GM18861 (cell line): ENCODE measurements around the gene PNMA6E.
"Not testable (repeated sequence)": the region's sequence is repeated elsewhere in the genome, so short reads cannot be mapped to it uniquely, and the experiment has no call there.

Experiments
- ATAC-seq: cut with Tn5 transposase; IDR thresholded peaks from one replicate; pipeline ENCODE4 v1.9.1; 2021; ENCODE audit not compliant: unreplicated experiment

PNMA6E gene

DNA sequence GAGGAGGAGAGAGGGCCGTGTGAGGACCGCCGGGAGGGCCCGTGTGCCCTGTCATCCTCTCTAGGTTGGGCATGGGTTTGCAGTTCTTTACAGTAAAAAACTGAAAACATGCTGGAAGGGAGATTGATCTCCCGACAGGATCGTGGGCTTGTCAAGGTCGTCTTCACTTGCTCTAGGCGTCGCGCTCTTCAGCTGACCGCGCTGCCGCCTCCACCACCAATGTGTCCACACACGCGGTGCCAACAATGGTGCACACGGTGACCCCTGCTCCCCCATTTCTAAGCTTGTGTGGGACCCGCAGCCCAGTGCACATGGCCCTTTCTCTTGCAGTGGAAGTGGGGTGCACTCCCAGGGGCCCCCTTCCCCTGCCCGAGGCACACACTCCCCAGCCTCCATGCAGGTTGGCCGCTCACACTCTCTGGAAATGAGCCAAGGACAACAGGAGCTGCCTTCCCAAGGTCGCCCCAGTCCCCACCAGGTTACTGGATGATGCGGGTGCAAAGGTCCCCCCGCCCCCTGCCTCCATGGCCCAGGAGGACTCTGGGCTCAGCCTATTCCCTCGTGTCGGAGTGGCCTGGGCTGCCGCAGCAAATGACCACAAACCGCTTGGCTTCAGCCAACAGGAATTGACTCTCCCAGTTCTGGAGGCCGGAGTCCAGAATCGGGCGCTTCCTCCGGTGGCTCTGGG is 8.4 kb upstream of the PNMA6E start:
- ATAC-seq, result no peak

- no peak for ATAC-seq
Measured at GRCh38 chrX:153408871-153409351, 7.8 kb upstream of the PNMA6E start.

DNA sequence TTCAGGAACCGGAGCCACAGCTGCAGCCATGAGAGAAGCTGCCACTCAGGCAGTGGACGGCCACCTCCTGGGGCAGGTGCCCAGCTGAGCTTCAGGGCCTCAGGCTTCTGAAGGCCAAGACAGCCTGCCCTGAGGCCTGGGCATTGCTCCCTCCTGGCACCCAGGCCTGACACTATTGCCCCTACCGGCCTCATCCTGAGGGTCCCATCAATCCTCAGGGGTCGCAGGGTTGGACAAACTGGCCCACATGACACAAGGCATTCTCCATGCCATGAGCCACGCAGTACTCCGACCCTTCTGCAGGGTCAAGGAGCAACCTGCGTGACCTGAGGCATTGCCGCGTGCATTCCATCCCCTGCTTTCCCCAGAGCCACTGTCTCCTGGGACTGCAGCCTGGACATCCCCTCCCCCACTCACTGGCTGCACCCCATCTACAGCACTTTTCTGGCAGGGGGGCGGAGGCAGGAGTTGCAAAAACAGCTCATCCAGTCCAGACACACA is 7.1 kb upstream of the PNMA6E start:
- ATAC-seq, result no peak

DNA sequence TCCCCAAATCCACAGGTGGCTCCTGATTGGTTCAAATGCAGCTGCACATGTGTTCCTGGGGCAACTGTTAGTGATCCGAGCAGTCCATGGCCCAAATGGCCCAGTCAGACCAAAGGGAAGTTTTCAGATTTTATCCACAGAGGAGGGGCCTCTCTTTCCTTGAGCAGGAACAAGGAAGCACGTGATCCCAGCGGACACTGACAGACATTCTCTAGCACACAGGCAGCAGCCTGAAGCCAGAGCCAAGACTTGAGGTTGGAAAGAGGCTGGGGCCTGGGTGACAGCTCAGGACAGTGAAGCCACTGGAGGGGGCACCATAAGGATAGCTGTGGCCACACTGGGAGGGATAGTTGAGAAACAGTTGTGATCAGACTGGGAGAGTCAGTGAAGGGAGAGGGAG is 6.6 kb upstream of the PNMA6E start:
- no peak for ATAC-seq

GRCh38 chrX:153406903-153407302 is 5.8 kb upstream of the PNMA6E start:
- no peak for ATAC-seq

DNA sequence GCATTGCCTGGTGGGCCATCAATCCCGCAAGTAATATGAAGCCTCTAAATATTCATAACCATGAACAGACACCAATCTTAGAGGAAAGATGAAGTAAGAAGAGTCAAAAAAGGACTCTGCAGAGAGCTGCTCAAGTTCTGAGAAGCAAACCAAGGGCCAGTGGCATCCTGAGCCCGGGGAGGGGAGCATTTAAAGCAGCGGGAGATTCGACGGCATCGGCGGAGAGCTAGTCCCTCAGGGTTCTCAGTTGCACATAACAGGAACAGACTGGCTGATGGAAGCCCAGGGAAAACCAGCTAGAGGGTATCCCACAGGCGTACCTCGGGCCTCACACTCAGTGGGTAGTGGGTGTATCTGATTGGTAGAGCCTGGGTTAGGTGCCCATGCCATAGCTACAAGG is 4.9 kb upstream of the PNMA6E start:
- no peak for ATAC-seq

GRCh38 chrX:153405426-153405825 is 4.3 kb upstream of the PNMA6E start:
- no peak for ATAC-seq

- ATAC-seq, result not testable (repeated sequence)
Measured at GRCh38 chrX:153404333-153404732, 3.2 kb upstream of the PNMA6E start.

GRCh38 chrX:153400146-153401132 is 711 bp downstream of the PNMA6E start:
- ATAC-seq, result no peak

DNA sequence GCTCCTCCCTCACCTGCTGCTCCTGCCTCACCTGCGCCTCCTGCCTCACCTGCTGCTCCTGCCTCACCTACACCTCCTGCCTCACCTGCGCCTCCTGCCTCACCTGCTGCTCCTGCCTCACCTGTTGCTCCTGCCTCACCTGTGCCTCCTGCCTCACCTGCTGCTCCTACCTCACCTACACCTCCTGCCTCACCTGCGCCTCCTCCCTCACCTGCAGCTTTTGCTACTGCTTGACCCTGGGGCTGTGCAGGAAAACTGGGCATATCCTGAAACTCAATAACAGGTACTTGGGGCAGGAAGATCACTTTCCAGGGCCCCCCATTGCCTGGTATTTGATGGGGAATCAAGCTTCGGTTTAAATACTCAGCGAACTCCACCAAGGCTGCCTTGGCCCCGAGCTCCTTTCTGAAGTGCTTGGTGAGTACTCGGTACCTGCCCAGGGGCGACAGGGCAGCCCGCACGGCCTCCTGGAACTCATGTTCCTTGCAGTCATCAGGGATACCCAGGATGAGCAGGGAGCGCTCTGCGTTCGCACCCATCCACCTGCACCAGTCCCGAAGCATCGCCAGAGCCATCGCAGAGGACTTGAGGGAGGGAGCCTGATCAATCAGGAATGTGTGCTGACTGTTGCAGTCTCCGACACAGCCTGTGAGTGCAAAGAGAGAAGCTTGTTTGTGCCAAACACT is 2.7 kb downstream of the PNMA6E start:
- ATAC-seq, result no peak

DNA sequence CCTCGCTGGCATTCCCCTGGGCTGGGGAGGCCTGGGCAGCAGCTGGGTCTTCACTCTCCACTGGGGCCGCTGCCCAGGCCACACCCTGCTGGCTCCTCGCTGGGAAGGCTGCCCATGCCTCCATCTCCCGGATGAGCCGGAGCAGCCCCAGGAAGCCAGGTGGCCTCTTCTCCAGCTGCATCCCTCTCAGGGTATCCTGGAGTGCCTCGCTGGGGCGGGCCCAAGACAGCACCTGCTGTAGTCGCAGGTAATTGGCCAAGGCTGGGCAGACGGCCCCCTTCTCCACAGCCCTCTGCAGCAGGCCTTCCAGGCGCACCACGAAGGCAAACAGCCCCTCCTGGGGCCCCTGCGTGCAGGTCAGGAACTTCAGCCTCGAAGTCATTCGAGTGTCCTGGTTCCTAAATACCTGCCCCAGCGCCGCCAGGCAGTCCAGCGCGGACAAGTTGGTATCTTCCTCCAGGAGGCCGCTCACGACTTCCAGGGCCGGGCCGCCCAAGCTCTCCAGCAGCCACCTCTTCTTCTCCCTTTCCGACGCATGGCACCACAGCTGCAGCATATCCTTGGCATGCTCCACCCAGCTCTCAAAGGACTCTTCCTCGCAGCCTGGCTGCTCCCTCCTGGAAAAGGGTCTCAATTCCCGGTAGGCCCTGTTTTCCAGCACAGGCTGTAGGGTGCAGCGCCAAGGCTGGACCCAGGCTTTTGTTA is 3.7 kb downstream of the PNMA6E start:
- no peak for ATAC-seq

GRCh38 chrX:153396320-153397195 is 4.6 kb downstream of the PNMA6E start:
- no peak for ATAC-seq

DNA sequence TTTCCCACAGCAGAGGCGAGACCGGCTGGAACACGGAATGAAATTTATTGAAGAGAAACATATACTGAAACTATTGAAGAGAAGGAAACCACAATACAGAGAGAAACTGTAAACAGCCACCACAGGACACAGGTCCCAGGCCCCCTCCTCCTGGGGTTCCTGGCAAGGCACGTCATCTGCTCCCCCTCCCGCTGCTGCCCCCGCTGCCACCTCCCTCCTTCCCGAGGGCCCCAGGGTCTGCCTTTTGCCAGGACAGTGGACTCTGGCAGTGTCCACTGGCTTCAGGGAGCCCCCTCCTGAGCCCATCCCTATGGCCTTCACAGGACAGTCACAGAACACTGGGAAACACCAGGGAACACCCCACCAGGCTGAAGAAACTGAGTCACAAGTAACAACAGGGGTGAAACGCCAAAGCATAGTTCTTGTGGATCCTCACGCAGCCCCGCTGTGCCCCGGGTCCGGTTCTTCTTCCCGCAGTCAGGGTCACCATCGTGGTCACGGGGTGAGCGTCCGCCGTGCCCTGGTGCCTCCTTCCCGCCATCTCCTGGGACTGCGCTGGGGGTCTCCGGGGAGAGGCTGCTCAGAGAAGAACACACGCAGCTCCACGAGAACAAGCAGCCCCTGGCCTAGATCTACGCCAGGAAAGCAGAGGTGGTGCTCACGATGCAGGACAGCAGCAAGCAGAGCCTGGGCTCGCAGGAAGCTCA is 5.4 kb downstream of the PNMA6E start:
- no peak for ATAC-seq

DNA sequence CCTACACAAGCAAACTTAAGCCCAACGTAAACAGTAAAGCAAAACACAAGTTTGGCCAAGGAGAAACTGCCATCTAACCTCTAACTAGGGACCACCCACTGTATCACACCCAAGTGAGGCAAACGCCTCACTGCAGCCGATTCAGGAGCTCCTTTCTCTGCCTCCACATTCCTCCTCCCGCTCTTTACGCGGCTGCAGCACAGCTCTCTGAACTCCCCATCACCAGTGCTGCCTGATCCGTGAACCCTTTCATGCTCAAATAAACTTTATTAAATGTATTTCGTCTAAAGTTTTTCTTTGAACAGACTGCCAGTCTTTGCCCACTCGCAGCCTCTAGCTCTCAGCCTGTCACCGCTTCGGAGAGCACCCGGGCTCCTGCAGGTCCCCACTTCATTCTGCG is 6.5 kb downstream of the PNMA6E start:
- ATAC-seq, result no peak

DNA sequence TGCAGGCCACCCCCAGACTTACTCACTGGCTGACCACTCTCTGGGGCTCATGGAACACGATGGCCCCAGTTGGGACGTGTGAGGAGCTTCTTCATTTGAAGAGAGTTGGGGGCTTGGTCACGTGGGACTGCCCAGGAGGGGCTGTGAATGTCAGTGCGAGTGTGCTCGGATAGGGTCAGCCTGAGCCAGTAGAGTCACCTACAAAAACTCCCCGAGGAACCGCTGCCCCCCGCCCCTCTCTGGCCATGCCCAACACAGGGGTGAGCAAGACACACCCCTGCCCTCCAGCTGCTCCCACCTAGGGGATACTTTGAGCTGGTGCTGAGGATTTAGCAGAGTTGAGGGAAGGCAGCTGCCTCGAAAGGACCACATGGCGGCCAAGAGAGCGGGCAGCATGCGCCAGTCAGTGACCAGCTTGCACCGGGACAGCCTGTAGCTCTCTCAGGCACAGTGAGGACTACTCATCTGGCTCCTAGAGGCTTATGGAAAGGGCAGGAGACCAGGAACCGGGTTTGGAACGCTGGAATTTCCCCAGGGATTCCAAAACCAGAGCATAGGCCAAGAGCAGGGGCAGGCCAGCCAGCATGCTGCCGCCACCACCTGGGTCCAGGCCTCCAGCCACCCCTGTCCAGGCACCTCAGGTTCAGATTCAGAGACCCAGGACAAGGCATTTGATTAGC is 8.4 kb downstream of the PNMA6E start:
- no peak for ATAC-seq

- not testable (repeated sequence) for ATAC-seq
Measured at GRCh38 chrX:153389460-153389768, 11.7 kb downstream of the PNMA6E start.

DNA sequence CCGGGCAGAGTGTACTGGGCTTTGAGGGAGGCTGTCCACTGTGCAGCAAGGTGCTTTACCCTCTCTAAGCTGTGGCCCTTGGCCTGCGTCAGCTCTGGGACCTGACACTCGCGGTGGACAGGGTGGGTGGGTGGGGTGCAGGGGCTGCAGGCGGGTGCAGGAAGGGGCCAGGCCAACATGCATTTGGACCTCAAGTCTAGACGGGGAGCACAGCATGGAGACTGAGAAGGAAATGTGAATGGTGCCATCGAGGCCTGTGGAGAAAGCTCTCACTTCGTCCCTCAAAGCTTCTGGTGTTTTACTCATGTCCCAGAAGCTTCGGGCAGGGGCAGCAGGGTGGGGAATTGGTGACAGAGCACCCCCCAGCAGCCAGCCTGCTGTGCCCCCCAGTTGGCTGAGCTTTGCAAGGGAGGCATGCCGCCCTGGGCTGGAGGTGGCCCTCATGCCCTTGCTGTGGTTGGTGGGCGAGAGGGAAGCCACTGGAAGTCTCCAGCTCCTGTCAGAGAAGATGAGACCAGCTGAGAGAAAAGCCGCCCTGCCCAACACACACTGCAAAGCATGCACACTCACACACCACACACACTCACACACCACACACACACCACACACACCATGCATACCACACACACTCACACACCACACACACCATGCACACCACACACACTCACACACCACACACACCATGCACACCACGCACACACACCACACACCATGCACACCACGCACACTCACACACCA is 12.3 kb downstream of the PNMA6E start:
- no peak for ATAC-seq
